Tibial nerve (tissue), 4 donors: ENCODE data around the gene DHRSX.

Experiments used
- CTCF ChIP-seq, 5 experiments: fragments of 200-600 bp in 3 of 5; fragments of 450-650 bp in 2 of 5; sonication (generic) in 3 of 5; IDR thresholded peaks; one replicate each; pipeline ENCODE4 v1.5.1; 2016 to 2019; ENCODE audit warnings: antibody characterized with exemption in 5 of 5, mild to moderate bottlenecking in 3 of 5, moderate library complexity in 2 of 5
- EP300 ChIP-seq, 2 donors: sonication (generic); formaldehyde crosslinking; IDR thresholded peaks; one replicate each; pipeline ENCODE4 v1.6.1; 2017; ENCODE audit warnings: antibody characterized with exemption in 2 of 2, mild to moderate bottlenecking in 1 of 2
- POLR2A ChIP-seq, 2 donors: fragments of 450-650 bp; IDR thresholded peaks; one replicate each; pipeline ENCODE4 v1.6.1; 2017; ENCODE audit warnings: antibody characterized with exemption in 2 of 2, mild to moderate bottlenecking in 2 of 2, moderate library complexity in 2 of 2

- no peak for TF ChIP-seq CTCF (IDR thresholded peaks at IDR 0.05)
- no peak for TF ChIP-seq POLR2A (IDR thresholded peaks at IDR 0.05)
- TF ChIP-seq EP300 (IDR thresholded peaks at IDR 0.05), result no peak
These were observed 176.6 kb downstream of the DHRSX start for GRCh38 chrX:2324151-2324550.
